MCF 10A (cell line): ENCODE measurements around the gene OR2T12. TPM values are rescaled to one million over a fixed set of nuclear protein-coding genes. Genes with fewer than 3 reads are reported as not detected.

ENCODE experiments used
- Bru-seq: library from RNA; stranded (reverse); fragments of 400-500 nt; gene quantifications from one replicate; lab custom pipeline; 2021; lab: Mats Ljungman, UMichigan
- BruChase-seq, 2 experiments: library from RNA; stranded (reverse); fragments of 400-500 nt; gene quantifications; one replicate each; lab custom pipeline; 2021; lab: Mats Ljungman, UMichigan
- BruUV-seq: library from RNA; stranded (reverse); fragments of 400-500 nt; replicated peaks from 2 replicates; lab custom pipeline; 2021; lab: Mats Ljungman, UMichigan
- CTCF ChIA-PET: fragments of 300-600 bp; sonication (Branson Sonifier 250); formaldehyde crosslinking; extraction: SDS; loops from one replicate; lab custom pipeline; 2021; ENCODE audit warnings: antibody characterized with exemption, inconsistent platforms; lab: Yijun Ruan, JAX
- POLR2A ChIA-PET: fragments of 300-600, 350-650 bp; sonication (Branson Sonifier 250); formaldehyde crosslinking; extraction: SDS; loops from one replicate; lab custom pipeline; 2020; ENCODE audit warnings: antibody characterized with exemption, inconsistent platforms; lab: Yijun Ruan, JAX
- DNase-seq: peaks from one replicate; pipeline ENCODE4 v3.0.0-alpha.2; 2018; ENCODE audit not compliant: unreplicated experiment
- H3K27ac Mint-ChIP-seq: one replicate; pipeline ENCODE4 v1.8.0; 2022; ENCODE audit warnings: mild to moderate bottlenecking, low read depth, mixed read lengths; ENCODE audit not compliant: unreplicated experiment
- H3K27me3 Mint-ChIP-seq: one replicate; pipeline ENCODE4 v1.8.0; 2022; ENCODE audit warnings: mixed read lengths; ENCODE audit not compliant: insufficient read depth, unreplicated experiment
- H3K36me3 Mint-ChIP-seq: one replicate; pipeline ENCODE4 v1.8.0; 2022; ENCODE audit warnings: mild to moderate bottlenecking, moderate library complexity, mixed read lengths; ENCODE audit not compliant: insufficient read depth, unreplicated experiment
- H3K4me1 Mint-ChIP-seq: one replicate; pipeline ENCODE4 v1.8.0; 2022; ENCODE audit warnings: mixed read lengths; ENCODE audit not compliant: insufficient read depth, unreplicated experiment
- H3K4me3 Mint-ChIP-seq: one replicate; pipeline ENCODE4 v1.8.0; 2022; ENCODE audit warnings: mild to moderate bottlenecking, moderate library complexity, mixed read lengths; ENCODE audit not compliant: unreplicated experiment
- H3K9me3 Mint-ChIP-seq: one replicate; pipeline ENCODE4 v1.8.0; 2022; ENCODE audit warnings: mixed read lengths; ENCODE audit not compliant: unreplicated experiment
- intact Hi-C: fragments of 100-400 bp; cut with micrococcal nuclease; formaldehyde crosslinking; loops from 2 replicates; pipeline ENCODE4 v1.14.1; 2022
- long read RNA-seq: library from polyadenylated mRNA; stranded (forward); transcript quantifications from one replicate; pipeline ENCODE4 v2.0.0, GENCODE V29; 2022
- total RNA-seq: library from RNA; stranded (reverse); gene quantifications from 2 replicates; pipeline ENCODE4 v1.2.3, GENCODE V29; 2022
- TF ChIP-seq, protein P1 (sequence below): fragments of 200-600 bp; IDR thresholded peaks from one replicate; pipeline ENCODE4 v1.8.0; 2022; ENCODE audit warnings: antibody characterized with exemption, mild to moderate bottlenecking; ENCODE audit not compliant: unreplicated experiment

OR2T12 gene, protein sequence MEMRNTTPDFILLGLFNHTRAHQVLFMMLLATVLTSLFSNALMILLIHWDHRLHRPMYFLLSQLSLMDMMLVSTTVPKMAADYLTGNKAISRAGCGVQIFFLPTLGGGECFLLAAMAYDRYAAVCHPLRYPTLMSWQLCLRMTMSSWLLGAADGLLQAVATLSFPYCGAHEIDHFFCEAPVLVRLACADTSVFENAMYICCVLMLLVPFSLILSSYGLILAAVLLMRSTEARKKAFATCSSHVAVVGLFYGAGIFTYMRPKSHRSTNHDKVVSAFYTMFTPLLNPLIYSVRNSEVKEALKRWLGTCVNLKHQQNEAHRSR
- total RNA-seq (not detected in 2 replicates), Bru-seq, nascent RNA (percentile 4 among the genes with signal in this experiment), BruChase-seq, experiment 1, labeled RNA remaining after a 6-hour chase (not detected), BruChase-seq, experiment 2, labeled RNA remaining after a 2-hour chase (not detected)
- long read RNA-seq: 0 reads

- ChIA-PET POLR2A (no interaction called here), CTCF (interaction anchor here (0.5 to 0.6 kb wide), 2 partner anchors 1380 to 1852 kb away, joined by 3 read pairs; no protein-coding TSS in a partner anchor)
- intact Hi-C loops: no loop called here
- no TSS peak for BruUV-seq
- H3K36me3 Mint-ChIP-seq: no peaks in the 10 kb centered on the region
- H3K27me3 Mint-ChIP-seq: no peaks in the 10 kb centered on the region
- peaks cover 8% of the 10 kb centered on the region for H3K9me3 Mint-ChIP-seq
- TF ChIP-seq, protein P1, sequence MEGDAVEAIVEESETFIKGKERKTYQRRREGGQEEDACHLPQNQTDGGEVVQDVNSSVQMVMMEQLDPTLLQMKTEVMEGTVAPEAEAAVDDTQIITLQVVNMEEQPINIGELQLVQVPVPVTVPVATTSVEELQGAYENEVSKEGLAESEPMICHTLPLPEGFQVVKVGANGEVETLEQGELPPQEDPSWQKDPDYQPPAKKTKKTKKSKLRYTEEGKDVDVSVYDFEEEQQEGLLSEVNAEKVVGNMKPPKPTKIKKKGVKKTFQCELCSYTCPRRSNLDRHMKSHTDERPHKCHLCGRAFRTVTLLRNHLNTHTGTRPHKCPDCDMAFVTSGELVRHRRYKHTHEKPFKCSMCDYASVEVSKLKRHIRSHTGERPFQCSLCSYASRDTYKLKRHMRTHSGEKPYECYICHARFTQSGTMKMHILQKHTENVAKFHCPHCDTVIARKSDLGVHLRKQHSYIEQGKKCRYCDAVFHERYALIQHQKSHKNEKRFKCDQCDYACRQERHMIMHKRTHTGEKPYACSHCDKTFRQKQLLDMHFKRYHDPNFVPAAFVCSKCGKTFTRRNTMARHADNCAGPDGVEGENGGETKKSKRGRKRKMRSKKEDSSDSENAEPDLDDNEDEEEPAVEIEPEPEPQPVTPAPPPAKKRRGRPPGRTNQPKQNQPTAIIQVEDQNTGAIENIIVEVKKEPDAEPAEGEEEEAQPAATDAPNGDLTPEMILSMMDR: no peak
- no peak within 1 kb of the TSS for H3K4me3 Mint-ChIP-seq
- H3K27ac Mint-ChIP-seq: no peak within 1 kb of the TSS
- no peak for DNase-seq
- no peaks in the 10 kb centered on the region for H3K4me1 Mint-ChIP-seq
Measured at GRCh38 chr1:248303324-248303723, at the start of gene OR2T12. OR2T12 (minus strand) TSS chr1:248303424; CDS start chr1:248295578, 7,846 bp downstream.

- TF ChIP-seq, protein P1: no peak
- Mint-ChIP-seq H3K4me3 (no peak within 1 kb of the TSS), H3K27me3 (no peaks in the 10 kb centered on the region), H3K9me3 (no peaks in the 10 kb centered on the region), H3K4me1 (peaks cover 9% of the 10 kb centered on the region), H3K36me3 (no peaks in the 10 kb centered on the region), H3K27ac (no peak within 1 kb of the TSS)
- CTCF ChIA-PET: interaction anchor here (1.2 kb wide), 1 partner anchor 19 kb away, joined by 4 read pairs; no protein-coding TSS in a partner anchor
- intact Hi-C loops: no loop called here
- DNase-seq: no peak
- POLR2A ChIA-PET: no interaction called here
- BruUV-seq: no TSS peak
Measured at GRCh38 chr1:248348475-248348874, 45.3 kb upstream of the OR2T12 start, which contains the start of gene OR14C36. OR14C36 (plus strand) TSS chr1:248348775; CDS start chr1:248348775, 0 bp downstream.

- Mint-ChIP-seq H3K4me3 (no peak overlapping the region), H3K36me3 (no peaks in the 10 kb centered on the region), H3K9me3 (no peaks in the 10 kb centered on the region), H3K27me3 (no peaks in the 10 kb centered on the region), H3K27ac (peak overlapping the region; percentile 47), H3K4me1 (peaks cover 17% of the 10 kb centered on the region)
- no TSS peak for BruUV-seq
- ChIA-PET POLR2A (interaction anchor here (0.6 to 1.0 kb wide), 6 partner anchors 8 to 402 kb away, joined by 3 read pairs; no protein-coding TSS in a partner anchor), CTCF (interaction anchor here (0.5 to 0.6 kb wide), 2 partner anchors 289 to 352 kb away, joined by 3 read pairs; no protein-coding TSS in a partner anchor)
- DNase-seq: peak; percentile 34
- intact Hi-C loops: no loop called here
- TF ChIP-seq, protein P1: no peak
Measured at GRCh38 chr1:248343451-248343850, 40.2 kb upstream of the OR2T12 start.

- CTCF ChIA-PET: no interaction called here
- H3K4me1 Mint-ChIP-seq: no peaks in the 10 kb centered on the region
- no peaks in the 10 kb centered on the region for H3K27me3 Mint-ChIP-seq
- intact Hi-C loops: no loop called here
- H3K36me3 Mint-ChIP-seq: no peaks in the 10 kb centered on the region
- DNase-seq: no peak
- H3K9me3 Mint-ChIP-seq: peaks cover 26% of the 10 kb centered on the region
- TF ChIP-seq, protein P1: no peak
- H3K27ac Mint-ChIP-seq: no peak within 1 kb of the TSS
- H3K4me3 Mint-ChIP-seq: no peak within 1 kb of the TSS
- no TSS peak for BruUV-seq
- POLR2A ChIA-PET: no interaction called here
Measured at GRCh38 chr1:248324468-248324867, 21.2 kb upstream of the OR2T12 start, which contains the start of gene OR2M7. OR2M7 (minus strand) TSS chr1:248324568; CDS start chr1:248324568, 0 bp downstream.
